K562 (cell line): ENCODE data around the gene MGAT4D. TPM values are rescaled to one million over a fixed set of nuclear protein-coding genes. Genes with fewer than 3 reads are reported as not detected.

Experiments
- ADNP ChIP-seq: fragments of 200-800 bp; sonication (Bioruptor generic); IDR thresholded peaks from 2 replicates; pipeline ENCODE4 v1.6.1; 2016; ENCODE audit warnings: missing genetic modification characterization, missing compliant biosample characterization
- ATF3 ChIP-seq, 2 experiments: fragments of 450-650 bp in 1 of 2; sonication (generic) in 1 of 2; formaldehyde crosslinking in 1 of 2; IDR thresholded peaks in 1 of 2; conservative IDR thresholded peaks in 1 of 2; 2 replicates each; pipeline versions ENCODE4 v1.6.1 to v1.8.1; 2016 to 2023; ENCODE audit warnings: mild to moderate bottlenecking in 2 of 2, moderate library complexity in 2 of 2, inconsistent platforms in 1 of 2, missing genetic modification reagents in 1 of 2
- CC2D1A ChIP-seq: fragments of 450-650 bp; IDR thresholded peaks from 2 replicates; pipeline ENCODE4 v1.6.1; 2017; ENCODE audit warnings: mild to moderate bottlenecking
- ESRRB ChIP-seq: fragments of 250-450 bp; sonication (Bioruptor Pico); IDR thresholded peaks from 2 replicates; pipeline ENCODE4 v1.5.0; 2020; ENCODE audit warnings: mild to moderate bottlenecking, moderate library complexity, borderline replicate concordance
- EWSR1 ChIP-seq: fragments of 450-650 bp; IDR thresholded peaks from 2 replicates; pipeline ENCODE4 v1.6.1; 2018; ENCODE audit warnings: borderline replicate concordance, mild to moderate bottlenecking, low read depth, moderate library complexity; ENCODE audit not compliant: partially characterized antibody
- FOXA1 ChIP-seq: fragments of 450-650 bp; IDR thresholded peaks from 2 replicates; pipeline ENCODE4 v1.6.1; 2016; ENCODE audit warnings: mild to moderate bottlenecking, borderline replicate concordance
- HIVEP1 ChIP-seq: fragments of 250-450 bp; sonication (Bioruptor Pico); IDR thresholded peaks from 2 replicates; pipeline ENCODE4 v1.4.0; 2020; ENCODE audit warnings: mild to moderate bottlenecking
- HOXB6 ChIP-seq: fragments of 250-450 bp; sonication (Bioruptor Pico); IDR thresholded peaks from 2 replicates; pipeline ENCODE4 v1.5.1; 2022; ENCODE audit warnings: mild to moderate bottlenecking, borderline replicate concordance
- KAT7 ChIP-seq: sonication (generic); formaldehyde crosslinking; IDR thresholded peaks from 2 replicates; pipeline ENCODE4 v1.8.0; 2022; ENCODE audit warnings: missing genetic modification reagents, mild to moderate bottlenecking, borderline replicate concordance
- KLF16 ChIP-seq: IDR thresholded peaks from 2 replicates; pipeline ENCODE4 v1.6.1; 2016; ENCODE audit warnings: antibody characterized with exemption
- MCM3 ChIP-seq: fragments of 450-650 bp; IDR thresholded peaks from 2 replicates; pipeline ENCODE4 v1.6.1; 2016
- MIER1 ChIP-seq: fragments of 450-650 bp; IDR thresholded peaks from 2 replicates; pipeline ENCODE4 v1.6.1; 2016; ENCODE audit warnings: antibody characterized with exemption, mild to moderate bottlenecking, low read depth
- NONO ChIP-seq, 2 experiments: fragments of 200-400 bp in 1 of 2; fragments of 450-650 bp in 1 of 2; formaldehyde crosslinking in 1 of 2; IDR thresholded peaks; 2 replicates each; pipeline ENCODE4 v1.6.1; 2017; ENCODE audit warnings: low read depth in 2 of 2, mild to moderate bottlenecking in 2 of 2, moderate library complexity in 2 of 2, low read length in 1 of 2
- POLR2G ChIP-seq: fragments of 200-400 bp; formaldehyde crosslinking; IDR thresholded peaks from 2 replicates; pipeline ENCODE4 v1.6.1; 2017; ENCODE audit warnings: low read depth, mild to moderate bottlenecking, antibody characterized with exemption, low read length, moderate library complexity
- RB1 ChIP-seq: fragments of 450-650 bp; IDR thresholded peaks from 2 replicates; pipeline ENCODE4 v1.6.1; 2017; ENCODE audit warnings: low read depth, mild to moderate bottlenecking
- RNF2 ChIP-seq: sonication (generic); IDR thresholded peaks from 2 replicates; pipeline ENCODE4 v1.6.1; 2016
- SAFB ChIP-seq: fragments of 200-400 bp; formaldehyde crosslinking; IDR thresholded peaks from 2 replicates; pipeline ENCODE4 v1.6.1; 2017; ENCODE audit warnings: low read depth, low read length, borderline replicate concordance
- SPI1 ChIP-seq: IDR thresholded peaks from 2 replicates; pipeline ENCODE4 v1.6.1; 2011; ENCODE audit warnings: low read depth, low read length, control low read depth, borderline replicate concordance
- TOE1 ChIP-seq, 2 experiments: fragments of 450-650 bp in 1 of 2; sonication (generic) in 1 of 2; formaldehyde crosslinking in 1 of 2; IDR thresholded peaks; 2 replicates each; pipeline versions ENCODE4 v1.7.1 to v1.8.0; 2016 to 2022; ENCODE audit warnings: borderline replicate concordance in 2 of 2, mild to moderate bottlenecking in 2 of 2, antibody characterized with exemption in 1 of 2, inconsistent platforms in 1 of 2, low read depth in 1 of 2, missing genetic modification reagents in 1 of 2, moderate library complexity in 1 of 2
- ZBED1 ChIP-seq: IDR thresholded peaks from 2 replicates; pipeline ENCODE4 v1.6.1; 2014
- ZC3H8 ChIP-seq: fragments of 450-650 bp; IDR thresholded peaks from 2 replicates; pipeline ENCODE4 v1.6.1; 2017
- ZNF707 ChIP-seq: fragments of 250-450 bp; sonication (Bioruptor Pico); conservative IDR thresholded peaks from 2 replicates; pipeline ENCODE4 v1.8.0; 2022; ENCODE audit warnings: inconsistent platforms, mild to moderate bottlenecking, moderate library complexity
- ZNF785 ChIP-seq: fragments of 250-450 bp; sonication (Bioruptor Pico); IDR thresholded peaks from 2 replicates; pipeline ENCODE4 v1.4.0; 2020; ENCODE audit warnings: mild to moderate bottlenecking
- polyA plus RNA-seq, 8 experiments: library from polyadenylated mRNA; depleted of rRNA in 4 of 8; stranded (reverse) in 5 of 8; unstranded in 3 of 8; fragments of >200 nt; fragmentation: Nextera tagmentation in 2 of 8; fragmentation: Illumina TruSeq in 1 of 8; extraction: Ambion mirVana in 2 of 8; extraction: Trizol in 1 of 8; gene quantifications; 2 replicates each; pipeline versions ENCODE4 v1.2.1 to v1.2.3, GENCODE V29; 2011 to 2014; ENCODE audit warnings: inconsistent platforms in 1 of 8, missing spikeins in 1 of 8
- total RNA-seq, 7 experiments: library from RNA; depleted of rRNA in 6 of 7; stranded (reverse); fragments of >200 nt in 6 of 7; fragmentation: Illumina TruSeq in 2 of 7; extraction: Trizol in 2 of 7; gene quantifications; 2 replicates each; pipeline versions ENCODE4 v1.2.1 to v1.2.3, GENCODE V29; 2011 to 2021; ENCODE audit warnings: low replicate concordance in 1 of 7
- TF ChIP-seq, protein P1 (sequence below), 2 experiments: fragments of 250-450 bp in 1 of 2; fragments of 450-650 bp in 1 of 2; sonication (Bioruptor Pico) in 1 of 2; IDR thresholded peaks; 2 replicates each; pipeline versions ENCODE4 v1.6.1 to v1.8.0; 2016 to 2021; ENCODE audit warnings: mild to moderate bottlenecking in 2 of 2, moderate library complexity in 2 of 2, missing compliant biosample characterization in 1 of 2, missing genetic modification characterization in 1 of 2
- TF ChIP-seq, protein P2 (sequence below), 2 experiments: IDR thresholded peaks; 2 replicates each; pipeline ENCODE4 v1.6.1; 2012; ENCODE audit warnings: improper control_type of control experiment in 2 of 2, low read depth in 2 of 2, low read length in 2 of 2, borderline replicate concordance in 1 of 2

Gene MGAT4D
- total and polyA plus RNA-seq, 9 of the 15 experiments (the other 6 are each of a cell fraction or from before 2014, with no cell fraction given), result not detected

DNA sequence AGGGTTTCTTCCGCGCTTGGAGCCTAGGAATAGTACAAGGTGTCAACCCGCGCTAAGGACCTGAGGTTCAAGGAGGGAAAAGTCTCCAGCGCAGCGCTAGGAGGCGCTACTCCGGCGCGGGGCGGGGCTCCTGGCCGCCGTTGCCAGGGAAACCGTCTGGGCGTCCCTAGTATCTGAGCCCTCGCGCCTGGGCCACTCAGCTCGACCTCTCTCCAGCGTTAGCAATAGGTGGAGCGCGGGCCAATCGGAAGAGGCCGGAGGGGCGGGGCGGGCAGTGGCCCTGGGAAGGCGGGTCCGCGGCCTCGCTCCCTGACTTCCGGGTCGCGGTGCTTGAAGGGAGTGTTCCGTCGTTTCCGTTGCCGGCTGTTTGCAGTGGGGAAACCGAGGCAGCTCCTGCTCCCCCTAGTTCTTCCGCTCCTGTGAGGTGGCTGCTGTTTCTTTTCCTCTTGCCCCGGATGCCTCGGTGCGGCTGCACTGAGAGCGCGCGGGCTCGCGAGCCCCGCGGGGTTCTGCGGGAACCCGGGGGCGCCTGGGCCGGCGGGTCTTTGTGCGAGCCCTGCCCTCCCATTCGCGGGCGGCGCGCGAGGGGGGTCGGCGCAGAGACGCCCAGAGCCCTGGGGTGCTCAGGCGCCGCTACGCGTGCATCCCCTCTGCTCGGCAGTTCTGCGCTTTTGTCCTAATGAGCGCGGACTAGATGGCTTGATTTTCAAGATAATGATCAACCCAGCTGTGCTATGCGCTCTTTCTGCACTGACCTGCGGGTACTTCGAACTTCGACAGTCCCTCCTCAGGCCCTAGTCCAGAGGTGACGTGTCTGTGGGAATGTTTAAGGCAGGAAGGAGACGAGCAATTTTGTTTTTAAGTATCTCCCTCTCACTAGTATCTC is 26.0 kb upstream of the MGAT4D start, which contains the start of gene ELMOD2 (continued):
- TF ChIP-seq MIER1 (no peak), SAFB (no peak), HIVEP1 (CRISPR knock-in tag) (no peak), KLF16 (peak; percentile 52; the same call in 1 of the 2 replicates), CC2D1A (peak; percentile 54), MCM3 (no peak), ZNF707 (CRISPR knock-in tag) (no peak), HOXB6 (CRISPR knock-in tag) (no peak), NONO (IDR thresholded peaks at IDR 0.05; ENCODE audit: low read depth in 2 of 2, low read length in 1 of 2) (no peak), ADNP (tag) (0 out of 2 replicates have a peak, but pooled peaks have one; percentile 28), RB1 (peak; percentile 85), ZC3H8 (no peak), ZBED1 (no peak), ZNF785 (CRISPR knock-in tag) (no peak), EWSR1 (no peak), FOXA1 (no peak), KAT7 (CRISPR knock-in tag) (peak; percentile 20; the same call in 1 of the 2 replicates), ESRRB (CRISPR knock-in tag) (no peak), SPI1 (no peak), ATF3 (IDR thresholded peaks at IDR 0.05) (no peak), ATF3 (CRISPR knock-in tag; conservative IDR thresholded peaks at IDR 0.05) (no peak), TOE1 (IDR thresholded peaks at IDR 0.05; ENCODE audit: borderline replicate concordance) (no peak), TOE1 (CRISPR knock-in tag; IDR thresholded peaks at IDR 0.05; ENCODE audit: borderline replicate concordance, low read depth) (no peak), POLR2G (peak; percentile 93), RNF2 (no peak)
- TF ChIP-seq, protein P1, sequence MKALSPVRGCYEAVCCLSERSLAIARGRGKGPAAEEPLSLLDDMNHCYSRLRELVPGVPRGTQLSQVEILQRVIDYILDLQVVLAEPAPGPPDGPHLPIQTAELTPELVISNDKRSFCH (CRISPR knock-in tag; IDR thresholded peaks at IDR 0.05), result no peak
- TF ChIP-seq, protein P1 (tag; IDR thresholded peaks at IDR 0.05), result no peak; the same call in 1 of the 2 replicates
- TF ChIP-seq, protein P2, sequence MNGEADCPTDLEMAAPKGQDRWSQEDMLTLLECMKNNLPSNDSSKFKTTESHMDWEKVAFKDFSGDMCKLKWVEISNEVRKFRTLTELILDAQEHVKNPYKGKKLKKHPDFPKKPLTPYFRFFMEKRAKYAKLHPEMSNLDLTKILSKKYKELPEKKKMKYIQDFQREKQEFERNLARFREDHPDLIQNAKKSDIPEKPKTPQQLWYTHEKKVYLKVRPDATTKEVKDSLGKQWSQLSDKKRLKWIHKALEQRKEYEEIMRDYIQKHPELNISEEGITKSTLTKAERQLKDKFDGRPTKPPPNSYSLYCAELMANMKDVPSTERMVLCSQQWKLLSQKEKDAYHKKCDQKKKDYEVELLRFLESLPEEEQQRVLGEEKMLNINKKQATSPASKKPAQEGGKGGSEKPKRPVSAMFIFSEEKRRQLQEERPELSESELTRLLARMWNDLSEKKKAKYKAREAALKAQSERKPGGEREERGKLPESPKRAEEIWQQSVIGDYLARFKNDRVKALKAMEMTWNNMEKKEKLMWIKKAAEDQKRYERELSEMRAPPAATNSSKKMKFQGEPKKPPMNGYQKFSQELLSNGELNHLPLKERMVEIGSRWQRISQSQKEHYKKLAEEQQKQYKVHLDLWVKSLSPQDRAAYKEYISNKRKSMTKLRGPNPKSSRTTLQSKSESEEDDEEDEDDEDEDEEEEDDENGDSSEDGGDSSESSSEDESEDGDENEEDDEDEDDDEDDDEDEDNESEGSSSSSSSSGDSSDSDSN (IDR thresholded peaks at IDR 0.05; ENCODE audit: borderline replicate concordance in 1 of 2, low read depth in 2 of 2, low read length in 2 of 2), result 0 out of 4 replicates have a peak, but pooled peaks of 1 of the 2 experiments have one; percentile 43
